ENCODE measurements around the gene ATP5MG. TPM values are rescaled to one million over a fixed set of nuclear protein-coding genes. Genes with fewer than 3 reads are reported as not detected.

Gene ATP5MG
- total RNA-seq, 1 donor from 2014 or later = 280 TPM

GRCh38 chr11:118435893-118436624 is 34.7 kb downstream of the ATP5MG start, which contains the start of gene KMT2A:
Gene KMT2A, plus strand, starts transcription at chr11:118436492. Its CDS starts 21 bp downstream, at chr11:118436513.
- no peak for TF ChIP-seq CTCF (IDR thresholded peaks at IDR 0.05; ENCODE audit: unreplicated experiment)
- H3K9me3 Mint-ChIP-seq (ENCODE audit: unreplicated experiment) = no peaks in the 10 kb centered on the region
- peaks cover 33% of the 10 kb centered on the region for H3K4me1 Mint-ChIP-seq (ENCODE audit: unreplicated experiment)
- peak within 1 kb of the TSS; percentile 98 for H3K4me3 Mint-ChIP-seq (ENCODE audit: unreplicated experiment)
- H3K27ac Mint-ChIP-seq (ENCODE audit: unreplicated experiment) = peak within 1 kb of the TSS; percentile 97
- no peaks in the 10 kb centered on the region for H3K36me3 Mint-ChIP-seq (ENCODE audit: low read depth, unreplicated experiment)
- H3K27me3 Mint-ChIP-seq (ENCODE audit: unreplicated experiment) = peaks cover 6% of the 10 kb centered on the region
- DNase-seq (ENCODE audit: low spot score) = peak; percentile 100

GRCh38 chr11:118436639-118437207 is 35.3 kb downstream of the ATP5MG start:
- H3K4me3 Mint-ChIP-seq (ENCODE audit: unreplicated experiment) = peak overlapping the region; percentile 98
- peaks cover 37% of the 10 kb centered on the region for H3K4me1 Mint-ChIP-seq (ENCODE audit: unreplicated experiment)
- no peaks in the 10 kb centered on the region for H3K36me3 Mint-ChIP-seq (ENCODE audit: low read depth, unreplicated experiment)
- H3K27me3 Mint-ChIP-seq (ENCODE audit: unreplicated experiment) = peaks cover 6% of the 10 kb centered on the region
- no peaks in the 10 kb centered on the region for H3K9me3 Mint-ChIP-seq (ENCODE audit: unreplicated experiment)
- DNase-seq (ENCODE audit: low spot score) = no peak
- H3K27ac Mint-ChIP-seq (ENCODE audit: unreplicated experiment) = peak overlapping the region; percentile 97
- TF ChIP-seq CTCF (IDR thresholded peaks at IDR 0.05; ENCODE audit: unreplicated experiment) = no peak

- H3K27me3 Mint-ChIP-seq (ENCODE audit: unreplicated experiment) = peaks cover 6% of the 10 kb centered on the region
- H3K36me3 Mint-ChIP-seq (ENCODE audit: low read depth, unreplicated experiment) = no peaks in the 10 kb centered on the region
- H3K9me3 Mint-ChIP-seq (ENCODE audit: unreplicated experiment) = no peaks in the 10 kb centered on the region
- peak overlapping the region; percentile 97 for H3K27ac Mint-ChIP-seq (ENCODE audit: unreplicated experiment)
- TF ChIP-seq CTCF (IDR thresholded peaks at IDR 0.05; ENCODE audit: unreplicated experiment) = no peak
- H3K4me1 Mint-ChIP-seq (ENCODE audit: unreplicated experiment) = peaks cover 44% of the 10 kb centered on the region
- peak overlapping the region; percentile 98 for H3K4me3 Mint-ChIP-seq (ENCODE audit: unreplicated experiment)
- peak; percentile 47 for DNase-seq (ENCODE audit: low spot score)
Measured at GRCh38 chr11:118437208-118438125, 36.1 kb downstream of the ATP5MG start.

- peak overlapping the region; percentile 98 for H3K4me3 Mint-ChIP-seq (ENCODE audit: unreplicated experiment)
- H3K36me3 Mint-ChIP-seq (ENCODE audit: low read depth, unreplicated experiment) = no peaks in the 10 kb centered on the region
- H3K27me3 Mint-ChIP-seq (ENCODE audit: unreplicated experiment) = peaks cover 6% of the 10 kb centered on the region
- H3K9me3 Mint-ChIP-seq (ENCODE audit: unreplicated experiment) = no peaks in the 10 kb centered on the region
- H3K4me1 Mint-ChIP-seq (ENCODE audit: unreplicated experiment) = peaks cover 50% of the 10 kb centered on the region
- TF ChIP-seq CTCF (IDR thresholded peaks at IDR 0.05; ENCODE audit: unreplicated experiment) = no peak
- peak; percentile 54 for DNase-seq (ENCODE audit: low spot score)
- peak overlapping the region; percentile 97 for H3K27ac Mint-ChIP-seq (ENCODE audit: unreplicated experiment)
Measured at GRCh38 chr11:118438314-118438931, 37.0 kb downstream of the ATP5MG start.
